ENCODE results near the gene VRK2. TPM values are rescaled to one million over a fixed set of nuclear protein-coding genes. Genes with fewer than 3 reads are reported as not detected.

The VRK2 gene
- total RNA-seq, 2 donors from 2014 or later = 6.6 to 10.9 TPM

- Histone ChIP-seq H3K9me3 (no peaks in the 10 kb centered on the region), H3K36me3 (replicated peaks in 1 of 2; ENCODE audit: insufficient read depth in 1 of 2, low read depth in 2 of 2) (no peaks in the 10 kb centered on the region), H3K27ac (no peak overlapping the region), H3K4me1 (no peaks in the 10 kb centered on the region), H3K4me3 (no peak overlapping the region), H3K27me3 (no peaks in the 10 kb centered on the region)
- 92 to 96% methylated on average over 5 of the region's 5 CpGs for WGBS, 2 donors
- TF ChIP-seq CTCF (IDR thresholded peaks at IDR 0.05) (no peak), POLR2A (IDR thresholded peaks at IDR 0.05) (no peak)
- ATAC-seq (no peak), DNase-seq (no peak)
- intact Hi-C loops (cut with DNase I) = no loop called here
Observed at GRCh38 chr2:58120626-58121229, 74.1 kb downstream of the VRK2 start.

GRCh38 chr2:58122040-58122439 is 75.4 kb downstream of the VRK2 start:
- no peak for DNase-seq
- Histone ChIP-seq H3K4me1 (no peaks in the 10 kb centered on the region), H3K9me3 (no peaks in the 10 kb centered on the region), H3K36me3 (replicated peaks in 1 of 2; ENCODE audit: insufficient read depth in 1 of 2, low read depth in 2 of 2) (no peaks in the 10 kb centered on the region), H3K4me3 (no peak overlapping the region), H3K27me3 (no peaks in the 10 kb centered on the region), H3K27ac (no peak overlapping the region)
- no peak for ATAC-seq
- 81 to 83% methylated on average over 3 of the region's 3 CpGs for WGBS, 2 donors
- intact Hi-C loops (cut with DNase I) = no loop called here
- TF ChIP-seq POLR2A (IDR thresholded peaks at IDR 0.05) (no peak), CTCF (IDR thresholded peaks at IDR 0.05) (no peak)

- H3K9me3 ChIP-seq = no peaks in the 10 kb centered on the region
- intact Hi-C loops (cut with DNase I) = no loop called here
- no peak overlapping the region for H3K27ac ChIP-seq
- ATAC-seq (no peak), DNase-seq (no peak)
- TF ChIP-seq POLR2A (IDR thresholded peaks at IDR 0.05) (no peak), CTCF (IDR thresholded peaks at IDR 0.05) (no peak)
- H3K36me3 ChIP-seq (replicated peaks in 1 of 2; ENCODE audit: insufficient read depth in 1 of 2, low read depth in 2 of 2) = no peaks in the 10 kb centered on the region
- H3K4me3 ChIP-seq = no peak overlapping the region
- no peaks in the 10 kb centered on the region for H3K27me3 ChIP-seq
- H3K4me1 ChIP-seq = no peaks in the 10 kb centered on the region
- 96 to 100% methylated on average over 3 of the region's 3 CpGs for WGBS, 2 donors
Observed at GRCh38 chr2:58122540-58122939, 75.9 kb downstream of the VRK2 start.

GRCh38 chr2:58127111-58127510 is 80.5 kb downstream of the VRK2 start:
- Histone ChIP-seq H3K4me3 (no peak overlapping the region), H3K4me1 (peaks cover 12% of the 10 kb centered on the region), H3K36me3 (replicated peaks in 1 of 2; ENCODE audit: insufficient read depth in 1 of 2, low read depth in 2 of 2) (no peaks in the 10 kb centered on the region), H3K27me3 (no peaks in the 10 kb centered on the region), H3K9me3 (no peaks in the 10 kb centered on the region), H3K27ac (no peak overlapping the region)
- ATAC-seq = no peak
- TF ChIP-seq CTCF (IDR thresholded peaks at IDR 0.05) = no peak
- no peak for TF ChIP-seq POLR2A (IDR thresholded peaks at IDR 0.05)
- no peak for DNase-seq
- WGBS, 2 donors = 95 to 98% methylated on average over 3 of the region's 3 CpGs
- intact Hi-C loops (cut with DNase I) = no loop called here

GRCh38 chr2:58130238-58130637 is 83.6 kb downstream of the VRK2 start:
- DNase-seq (no peak), ATAC-seq (no peak)
- H3K4me1 ChIP-seq = peaks cover 17% of the 10 kb centered on the region
- 89 to 91% methylated on average over 2 of the region's 2 CpGs for WGBS, 2 donors
- no peaks in the 10 kb centered on the region for H3K36me3 ChIP-seq (replicated peaks in 1 of 2; ENCODE audit: insufficient read depth in 1 of 2, low read depth in 2 of 2)
- H3K9me3 ChIP-seq = no peaks in the 10 kb centered on the region
- no peaks in the 10 kb centered on the region for H3K27me3 ChIP-seq
- TF ChIP-seq POLR2A (IDR thresholded peaks at IDR 0.05) (no peak), CTCF (IDR thresholded peaks at IDR 0.05) (no peak)
- intact Hi-C loops (cut with DNase I) = no loop called here
- H3K4me3 ChIP-seq = no peak overlapping the region
- H3K27ac ChIP-seq = no peak overlapping the region
